NCI-H524 treated with DMSO at 0.1 percent for 48 hours (cell line): ENCODE measurements around the gene SOCS6.

Source experiments
- DNase-seq: peaks from one replicate; lab custom pipeline; 2025; lab: John Stamatoyannopoulos, UW

The SOCS6 gene

DNA sequence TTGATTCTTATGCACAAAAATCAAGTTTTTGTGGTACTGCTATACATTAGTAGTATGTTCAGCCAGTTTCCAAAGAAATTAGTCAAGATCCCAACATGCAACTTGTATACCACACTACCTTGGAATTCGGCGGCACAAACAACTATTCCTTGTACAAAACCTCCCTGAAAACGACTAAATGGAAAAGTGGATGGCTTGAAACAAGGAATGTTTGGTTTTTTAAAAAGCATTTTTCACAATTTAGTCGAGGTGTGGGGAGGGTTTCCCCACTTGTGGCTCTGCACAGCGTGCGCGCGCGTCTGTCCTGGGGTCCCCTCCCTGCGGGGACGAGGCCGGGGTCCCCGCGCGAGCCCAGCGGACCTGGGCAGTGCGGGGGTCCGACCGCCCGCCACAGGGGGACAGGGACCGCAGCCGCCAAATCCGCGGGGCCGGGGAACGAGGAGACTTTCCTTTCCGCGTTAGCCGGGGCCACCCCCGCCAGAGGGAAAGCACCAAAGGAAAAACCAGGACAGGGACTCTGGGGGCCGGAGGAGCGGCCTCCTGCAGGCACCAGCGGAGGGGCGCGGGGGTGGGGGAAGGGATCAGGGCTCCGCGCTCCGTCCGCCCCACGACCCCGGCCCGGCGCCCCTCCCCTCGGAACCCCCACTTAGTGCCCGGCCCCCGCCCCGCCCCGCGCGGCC is 534 bp upstream of the SOCS6 start:
- DNase-seq, result no peak

DNA sequence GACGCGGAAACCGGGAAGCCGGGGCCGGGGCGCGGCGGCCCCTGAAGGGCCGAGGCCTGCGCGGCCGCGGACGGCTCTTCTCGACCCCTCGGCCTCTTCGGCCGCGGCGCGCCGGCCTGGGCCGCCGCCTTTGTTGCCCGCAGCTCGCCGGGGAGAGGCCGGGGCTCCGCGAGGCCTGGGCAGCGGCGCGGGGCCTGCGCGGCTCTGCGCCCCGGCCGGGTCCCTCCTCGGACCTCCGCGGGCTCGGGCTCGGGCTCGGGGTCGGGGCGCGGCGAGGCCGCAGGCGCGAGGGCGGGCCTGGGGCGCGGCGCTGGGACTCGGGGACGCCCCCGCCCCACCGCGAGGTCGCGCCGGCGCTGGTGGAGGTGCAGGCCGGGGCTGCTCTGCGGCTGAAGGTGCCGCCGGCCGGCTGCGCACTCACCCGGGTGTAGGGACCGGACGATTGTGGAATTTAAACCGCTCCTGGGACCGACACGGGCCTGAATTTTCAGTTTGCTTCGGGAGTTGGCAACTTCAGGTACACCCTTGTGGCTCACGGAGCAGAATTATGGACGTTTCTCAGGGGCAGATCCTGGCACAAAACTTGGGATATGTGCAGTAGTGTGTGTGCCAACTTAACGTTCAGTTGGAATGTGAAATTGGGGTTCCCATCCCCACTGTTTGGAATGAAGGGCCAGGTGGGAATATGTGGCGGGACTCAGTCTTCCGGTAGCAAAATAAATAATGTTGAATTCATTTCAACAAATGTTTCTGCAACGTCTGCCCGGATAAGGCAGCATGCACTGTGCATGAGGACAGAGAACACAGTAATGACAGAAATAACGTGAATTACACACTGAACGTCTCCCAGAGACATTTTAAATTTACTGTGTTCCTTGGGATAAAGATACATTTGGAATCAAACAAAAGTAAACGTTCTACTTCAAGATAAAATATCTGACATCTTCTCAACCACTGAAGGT is 787 bp downstream of the SOCS6 start:
- no peak for DNase-seq

DNA sequence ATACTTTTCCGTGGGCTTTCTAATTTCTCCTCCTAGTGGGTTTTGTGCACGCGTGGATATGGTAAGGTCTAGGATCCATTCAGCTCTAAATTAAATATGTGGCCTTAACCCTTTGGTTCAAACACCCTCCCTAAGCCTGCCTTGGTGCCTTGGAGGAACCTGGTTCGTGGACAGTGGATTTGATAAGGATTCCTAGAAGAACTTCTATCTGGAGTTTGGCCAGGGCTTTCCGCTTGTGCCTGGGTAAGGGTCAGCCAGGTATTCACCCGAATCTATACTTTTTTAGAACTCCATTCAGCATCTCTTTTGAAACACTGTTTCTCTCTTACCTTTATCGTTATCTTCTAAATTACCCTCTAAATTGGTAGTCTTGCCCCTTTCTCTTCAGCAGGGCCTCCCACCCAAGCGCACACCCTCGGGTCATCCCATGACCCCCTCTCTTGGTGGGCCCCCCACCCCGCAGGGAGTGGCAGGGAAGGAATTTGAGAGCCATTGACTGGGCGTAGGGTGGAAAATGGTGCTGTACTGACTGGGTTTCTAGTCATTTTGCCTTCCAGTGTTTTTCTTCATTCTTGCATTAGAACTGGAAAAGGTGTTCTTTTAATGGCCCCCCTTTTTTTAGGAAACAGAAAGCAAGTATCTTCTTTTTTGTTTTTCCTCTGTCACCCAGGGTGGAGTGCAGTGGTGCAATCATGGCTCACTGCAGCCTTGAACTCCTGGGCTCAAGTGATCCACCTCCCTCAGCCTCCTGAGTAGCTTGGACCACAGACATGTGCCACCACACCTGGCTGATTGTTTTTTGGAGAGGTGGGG is 1.8 kb downstream of the SOCS6 start:
- no peak for DNase-seq

DNA sequence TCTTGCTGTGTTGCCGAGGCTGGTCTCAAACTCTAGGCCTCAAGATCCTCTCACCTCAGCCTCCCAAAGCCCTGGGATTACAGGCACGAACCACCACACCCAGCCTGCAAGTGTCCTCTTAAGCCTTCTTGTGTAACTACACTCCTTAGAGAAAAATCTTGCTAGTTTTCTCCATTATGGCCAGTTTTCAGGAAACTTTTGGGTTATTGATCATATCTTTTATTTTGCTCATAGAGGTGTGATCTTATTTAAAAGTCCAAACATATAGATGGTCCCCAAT is 2.4 kb downstream of the SOCS6 start:
- DNase-seq, result no peak

DNA sequence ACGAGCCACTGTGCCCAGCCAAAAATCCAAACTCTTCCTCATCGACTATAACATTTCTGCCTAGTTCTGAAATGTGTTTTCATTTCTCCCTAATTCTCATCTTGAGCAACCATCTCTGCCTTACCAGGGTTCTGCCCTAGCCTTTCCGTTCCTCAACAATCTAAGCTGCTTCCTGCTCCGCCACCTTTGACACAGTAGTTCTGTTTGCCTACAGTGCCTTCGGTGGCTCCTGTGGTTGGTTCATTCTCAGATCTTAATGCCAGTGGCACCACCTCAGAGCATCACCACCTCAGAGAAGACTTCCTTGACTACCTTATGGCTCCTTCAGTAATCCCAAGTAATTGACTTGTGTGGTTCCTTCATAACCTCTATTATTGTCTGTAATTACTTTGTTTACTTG is 3.8 kb downstream of the SOCS6 start:
- DNase-seq, result no peak

DNA sequence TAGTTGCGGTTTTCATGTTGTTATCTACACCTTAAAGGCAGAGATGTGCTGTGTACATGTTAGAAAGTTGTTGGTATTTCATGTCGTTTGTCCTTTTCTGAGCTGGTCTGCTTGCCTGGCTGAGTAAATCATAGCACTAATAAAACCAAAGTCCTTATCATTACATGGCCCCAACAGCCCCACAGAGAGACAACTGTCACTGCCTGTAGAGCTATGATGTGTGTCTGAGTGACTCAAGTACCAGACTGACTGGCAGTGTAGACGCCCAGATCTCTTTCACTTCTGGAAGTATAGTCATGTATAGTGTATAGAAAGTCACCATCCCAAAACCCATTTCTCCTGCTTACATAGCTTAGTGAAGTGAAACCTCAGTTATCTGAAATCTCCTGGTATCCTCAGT is 4.3 kb downstream of the SOCS6 start:
- no peak for DNase-seq

DNA sequence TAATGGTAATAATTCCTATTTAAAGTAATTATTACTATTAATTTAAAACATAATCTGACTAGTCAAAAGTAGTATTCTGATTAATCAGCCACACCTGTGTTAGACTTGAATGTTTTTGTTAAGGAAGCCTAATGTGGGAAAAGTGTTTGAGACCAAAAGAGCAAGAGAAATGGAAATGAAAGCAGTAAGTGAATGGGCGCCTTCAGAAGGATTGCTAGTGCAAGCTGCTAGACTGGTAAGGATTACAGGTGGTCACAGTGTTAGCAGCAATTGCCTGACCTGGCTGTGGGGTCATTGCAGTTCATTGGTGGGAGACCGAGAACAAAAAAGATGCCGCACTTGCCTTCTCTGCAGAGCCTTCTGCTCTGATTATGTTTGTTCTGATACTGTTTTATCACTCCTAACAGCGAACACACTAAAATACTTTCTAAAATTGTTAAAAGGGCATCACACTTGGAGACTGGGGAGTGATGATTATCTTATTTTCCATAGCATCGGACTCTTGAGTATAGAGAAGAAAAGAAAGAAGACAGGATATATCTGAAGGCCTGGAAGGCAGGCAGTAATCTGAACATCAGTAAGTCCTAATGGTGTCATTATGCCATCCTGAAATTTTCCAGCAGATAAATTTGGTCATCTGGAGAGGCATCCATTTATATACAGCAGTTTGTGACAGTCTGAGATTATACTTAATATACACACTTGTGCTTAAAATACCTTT is 5.8 kb downstream of the SOCS6 start:
- DNase-seq, result no peak

DNA sequence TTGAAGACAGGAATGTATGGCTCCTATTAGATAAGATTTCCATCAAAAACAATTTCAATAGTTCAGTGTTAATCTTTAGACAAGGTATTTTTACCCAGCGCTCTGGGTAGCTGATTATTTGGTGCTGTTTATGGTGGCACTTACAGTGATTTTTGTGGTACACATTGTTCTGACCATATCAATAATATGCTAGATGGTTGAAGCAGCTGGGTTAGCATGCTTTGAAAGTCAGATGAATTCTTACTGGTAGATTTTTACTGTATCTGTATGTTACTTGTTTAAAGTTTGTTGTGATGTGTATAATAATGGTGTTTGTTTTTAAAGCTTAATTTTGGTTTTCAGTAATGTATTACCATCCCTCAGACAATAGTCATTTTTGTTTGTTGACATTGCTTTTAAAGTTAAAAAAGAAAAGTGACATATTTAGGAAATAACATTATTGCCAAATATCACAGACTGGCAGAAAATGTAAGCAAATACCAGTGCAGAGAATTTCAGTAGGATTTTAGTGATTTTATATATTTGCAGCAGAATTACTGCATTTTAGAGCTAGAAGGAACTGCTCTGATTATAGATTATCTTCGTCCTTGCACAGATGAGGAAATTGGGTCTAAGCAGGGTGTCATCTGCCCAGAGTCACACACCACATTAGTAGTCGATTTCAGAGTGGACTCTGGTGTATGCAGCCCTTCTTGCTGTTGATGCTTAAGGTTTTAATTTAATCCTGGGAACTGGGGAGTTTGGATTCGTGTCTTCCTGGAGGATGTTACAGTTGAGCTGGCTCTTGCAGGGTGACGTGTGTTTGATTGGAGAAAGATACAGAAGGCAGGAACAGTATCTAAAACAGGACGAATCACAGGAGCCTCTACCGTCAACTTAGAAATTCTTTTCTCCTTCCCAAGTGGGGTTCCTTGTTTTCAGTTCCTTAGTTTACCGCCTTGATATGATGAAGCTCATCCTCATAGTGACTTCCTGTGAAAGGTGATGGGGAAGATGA is 6.6 kb downstream of the SOCS6 start:
- no peak for DNase-seq

DNA sequence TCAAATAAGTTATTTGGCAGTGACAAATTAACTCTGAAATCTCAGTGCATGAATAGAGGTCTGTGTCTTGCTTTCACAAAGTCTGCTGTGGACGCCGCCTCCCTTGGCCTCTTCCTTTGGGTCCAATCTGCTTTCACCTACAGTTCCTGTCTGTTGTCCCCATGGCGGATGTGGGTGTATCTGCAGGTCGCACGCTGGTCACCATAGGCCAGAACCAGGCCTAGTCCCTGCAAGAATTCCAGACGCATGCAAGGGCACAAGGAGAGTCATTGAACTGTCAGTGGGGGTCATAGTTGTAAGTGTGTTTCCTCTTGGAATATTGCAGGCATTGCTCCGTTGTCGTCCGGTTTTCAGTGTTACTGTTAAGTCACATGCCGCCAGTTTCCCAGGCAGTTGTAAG is 7.4 kb downstream of the SOCS6 start:
- no peak for DNase-seq

DNA sequence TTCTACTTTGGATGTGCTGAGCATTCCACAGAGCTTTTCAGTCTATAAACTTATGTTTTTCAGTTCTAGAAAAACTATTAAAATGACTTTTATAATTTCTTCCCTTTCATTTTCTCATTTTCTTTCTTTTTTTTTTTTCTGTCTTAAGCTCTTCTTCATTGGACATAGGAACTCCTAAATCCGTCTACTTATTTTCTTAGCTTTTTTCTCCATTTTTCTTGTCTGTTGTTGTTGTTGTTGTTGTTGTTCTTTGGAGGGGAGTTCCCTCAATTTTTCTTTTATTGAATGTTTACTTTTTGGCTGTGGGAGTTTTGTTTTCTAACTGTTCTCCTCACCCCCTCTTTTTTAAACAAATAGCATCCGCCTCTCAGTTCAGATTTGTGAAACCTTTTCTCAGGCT is 7.9 kb downstream of the SOCS6 start:
- no peak for DNase-seq

DNA sequence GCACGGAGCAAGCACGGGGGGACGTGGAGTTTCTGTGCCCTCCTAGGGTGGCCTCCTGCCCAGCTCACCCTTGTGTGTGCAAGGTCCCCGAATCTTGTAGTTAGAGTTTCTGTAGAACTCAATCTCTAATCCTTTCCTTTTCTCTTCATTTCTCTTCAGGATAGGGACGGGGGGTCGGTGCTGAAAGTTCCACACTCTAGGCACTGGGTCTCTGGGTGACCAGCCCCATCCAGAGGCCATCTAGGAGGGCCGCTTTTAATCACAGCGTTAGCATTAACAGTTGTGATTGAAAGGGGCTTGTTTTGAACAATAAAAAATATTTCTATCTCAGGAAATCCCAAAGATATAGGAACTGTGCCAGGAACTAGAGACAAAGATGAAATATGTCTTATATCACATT is 10.5 kb downstream of the SOCS6 start:
- DNase-seq, result no peak

DNA sequence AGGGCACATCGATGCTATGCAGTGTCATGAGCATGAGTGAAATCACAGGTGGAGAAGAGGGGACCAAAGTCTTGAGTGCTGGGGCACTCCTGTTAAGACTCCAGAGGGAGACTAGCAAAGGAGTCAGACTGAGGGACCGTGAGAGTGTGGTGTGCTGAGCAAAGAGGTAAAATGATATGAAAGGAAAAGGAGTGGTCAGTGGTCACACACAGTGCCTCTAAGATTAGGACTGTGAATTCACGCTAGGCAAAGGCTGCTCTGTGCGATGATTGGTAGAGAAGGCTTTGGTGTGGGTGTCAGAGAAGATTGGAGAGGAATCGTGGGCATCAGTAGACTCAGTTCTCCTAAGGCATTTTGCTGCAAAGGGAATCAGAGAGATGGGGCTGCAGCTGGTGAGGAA is 12.8 kb downstream of the SOCS6 start:
- DNase-seq, result no peak

DNA sequence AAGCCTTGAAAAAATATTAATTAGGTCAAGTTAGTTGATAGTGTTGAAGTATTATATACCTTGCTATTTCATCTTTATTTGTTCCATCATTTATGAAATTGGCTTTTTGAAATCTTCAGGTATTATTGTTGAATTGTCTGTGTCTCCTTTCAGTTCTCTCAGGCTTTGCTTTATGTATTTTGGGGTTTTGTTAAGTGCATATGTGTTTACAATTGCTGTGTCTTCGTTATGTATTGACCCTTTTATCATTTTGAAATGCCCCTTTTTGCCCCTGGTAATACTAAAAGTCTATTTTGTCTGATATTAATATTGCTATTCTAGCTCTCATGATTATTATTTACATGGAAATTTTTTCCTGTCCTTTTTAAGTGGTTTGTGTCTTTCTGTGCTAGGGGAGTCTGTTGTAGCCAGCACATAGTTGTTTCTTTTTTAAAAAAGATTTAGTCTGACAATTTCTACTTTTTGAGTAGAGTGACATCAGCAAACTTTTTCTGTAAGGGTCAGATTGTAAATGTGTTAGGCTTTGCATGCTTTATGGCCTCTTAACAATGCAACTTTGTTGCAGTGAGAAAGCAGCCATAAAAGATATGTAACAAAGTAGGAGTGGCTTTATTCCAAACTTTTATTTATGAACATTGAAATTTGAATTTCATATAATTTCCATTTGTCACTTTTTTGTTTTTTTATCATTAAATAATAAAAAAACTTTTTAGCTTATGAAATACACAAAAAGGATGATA is 19.9 kb downstream of the SOCS6 start:
- no peak for DNase-seq

DNA sequence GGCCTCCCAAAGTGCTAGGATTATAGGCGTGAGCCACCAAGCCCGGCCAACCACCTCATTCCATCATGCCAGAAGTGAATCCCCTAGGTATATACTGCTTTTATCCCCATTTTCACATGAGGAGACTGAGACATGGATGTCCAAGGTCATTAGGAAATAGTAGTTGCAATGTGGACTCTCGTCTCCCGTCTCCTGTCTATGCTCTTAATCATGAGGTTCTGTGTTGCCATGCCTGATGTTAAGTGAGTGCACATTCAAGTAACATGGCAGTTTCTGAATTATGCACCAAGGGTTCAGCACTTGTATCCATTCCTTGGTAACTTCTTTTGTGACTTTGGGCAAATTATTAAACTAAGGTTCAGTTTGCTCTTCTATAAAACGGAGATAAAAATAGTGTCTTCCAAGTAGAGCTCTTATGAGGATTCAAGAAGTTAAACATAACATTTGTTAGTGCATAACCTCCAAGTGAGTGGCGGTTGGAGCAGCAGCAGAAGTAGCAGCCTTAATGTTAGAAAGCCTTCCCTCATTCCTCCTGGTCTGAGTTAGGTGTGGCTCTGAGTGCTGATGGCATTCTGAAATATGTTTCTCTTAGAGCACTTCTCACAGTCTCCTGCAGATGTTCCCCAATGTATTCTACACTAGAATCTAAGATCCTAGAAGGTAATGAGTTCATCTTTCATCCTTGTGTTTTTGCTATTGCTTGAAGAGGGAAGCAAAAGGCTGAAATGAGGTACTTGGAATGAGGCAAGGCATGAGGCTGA is 21.9 kb downstream of the SOCS6 start:
- no peak for DNase-seq

DNA sequence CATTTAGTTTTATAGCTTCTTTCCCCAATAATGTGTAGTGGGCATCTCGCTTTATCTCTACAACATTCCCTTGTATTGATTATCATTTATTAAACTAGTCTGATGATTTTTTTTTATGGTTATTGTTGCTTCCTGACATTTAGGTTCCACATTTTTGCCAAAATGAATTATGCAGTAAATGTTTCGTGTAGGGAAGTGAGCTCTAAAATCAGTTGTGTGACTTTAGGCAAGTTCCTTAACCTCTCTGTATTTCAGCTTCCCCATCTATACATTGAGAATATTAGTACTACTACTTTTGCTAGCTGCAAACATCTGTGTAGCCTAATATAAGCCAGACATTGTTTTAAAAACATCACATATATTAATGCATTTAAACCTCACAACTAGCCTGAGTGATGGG is 22.9 kb downstream of the SOCS6 start:
- DNase-seq, result no peak

DNA sequence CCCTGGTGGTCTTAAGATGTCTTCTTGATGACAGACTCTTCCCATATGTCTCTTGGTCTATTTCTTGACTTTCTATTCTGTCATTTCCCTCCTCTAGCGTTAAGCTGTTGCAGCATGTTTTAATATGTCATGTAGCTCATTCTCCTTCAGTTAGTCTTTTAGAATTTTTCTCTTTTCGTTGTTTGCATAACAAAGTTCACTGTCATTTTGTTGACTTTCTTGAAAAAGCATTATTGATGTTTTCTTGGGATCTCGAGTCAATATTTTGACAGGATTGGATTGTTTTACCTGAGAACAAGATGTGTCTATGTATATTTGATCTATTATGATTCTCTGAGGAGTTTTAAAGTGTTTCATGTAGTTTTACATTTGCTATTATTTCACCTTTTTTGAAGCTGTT is 24.8 kb downstream of the SOCS6 start:
- no peak for DNase-seq

DNA sequence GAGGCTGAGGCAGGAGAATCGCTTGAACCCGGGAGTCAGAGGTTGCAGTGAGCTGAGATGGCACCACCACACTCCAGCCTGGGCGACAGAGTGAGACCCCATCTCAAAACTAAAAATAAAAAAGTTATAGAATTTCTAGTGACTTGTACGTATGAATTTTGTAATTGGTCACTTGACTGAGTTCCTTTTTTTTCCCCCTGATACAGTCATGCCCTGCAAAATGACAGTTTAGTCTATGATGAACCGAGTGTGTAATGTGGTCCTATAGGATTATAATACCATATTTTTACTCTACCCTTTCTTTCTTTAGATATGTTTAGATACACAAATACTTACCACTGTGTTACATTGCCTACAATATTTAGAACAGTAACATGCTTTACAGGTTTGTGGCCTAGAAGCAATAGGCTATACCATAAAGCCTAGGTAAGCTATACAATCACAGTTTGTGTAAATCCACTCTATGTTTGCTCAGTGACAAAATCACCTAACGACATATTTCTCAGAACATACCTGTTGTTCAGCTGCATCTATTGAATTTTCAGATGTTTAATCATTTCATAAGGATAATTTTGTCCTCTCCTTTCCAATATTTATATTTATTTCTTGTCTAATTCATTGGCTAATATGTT is 25.4 kb downstream of the SOCS6 start:
- no peak for DNase-seq

DNA sequence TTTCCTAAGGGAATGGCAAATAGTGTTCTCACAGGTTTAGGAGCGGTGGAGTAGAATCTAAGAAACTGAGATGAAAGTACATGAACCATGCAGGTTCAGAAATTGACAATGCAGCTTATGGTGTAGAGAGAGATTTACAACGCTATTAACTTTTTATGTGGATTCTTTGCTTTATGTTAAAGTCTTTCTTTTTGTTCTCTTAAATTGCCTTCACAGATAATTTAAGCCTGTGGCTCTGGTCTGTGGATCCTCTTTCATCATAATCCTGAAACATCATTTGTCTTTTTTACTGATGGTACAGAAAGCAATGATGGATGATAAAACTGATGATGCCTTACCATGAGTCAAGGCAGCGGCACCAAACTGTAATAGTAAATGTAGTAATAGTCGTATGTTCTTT is 30.3 kb downstream of the SOCS6 start:
- no peak for DNase-seq

DNA sequence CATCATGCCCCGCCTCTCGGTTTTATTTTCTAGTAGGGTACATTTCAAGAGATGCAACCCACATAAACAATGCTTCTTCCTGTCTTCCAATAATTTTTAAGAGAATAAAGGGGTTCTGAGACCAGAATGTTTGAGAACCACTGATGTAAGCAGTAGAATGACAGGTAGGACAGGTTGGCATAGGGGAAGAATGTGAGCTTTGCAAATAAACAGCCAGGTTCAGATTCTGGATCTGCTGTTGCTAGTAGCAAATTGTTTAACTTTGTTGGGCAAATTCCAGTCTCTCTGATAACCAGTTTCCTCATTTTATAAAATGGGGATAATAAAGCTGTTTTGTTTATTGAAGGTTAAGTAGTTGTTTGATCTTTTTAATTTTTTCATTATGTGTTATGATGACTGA is 32.8 kb downstream of the SOCS6 start:
- no peak for DNase-seq
